GM18511 (cell line): ENCODE results near the gene KAT8.

Source experiments
- ATAC-seq: cut with Tn5 transposase; IDR thresholded peaks from one replicate; pipeline ENCODE4 v1.9.1; 2021; ENCODE audit warnings: mild to moderate bottlenecking, moderate library complexity; ENCODE audit not compliant: unreplicated experiment

Gene KAT8

DNA sequence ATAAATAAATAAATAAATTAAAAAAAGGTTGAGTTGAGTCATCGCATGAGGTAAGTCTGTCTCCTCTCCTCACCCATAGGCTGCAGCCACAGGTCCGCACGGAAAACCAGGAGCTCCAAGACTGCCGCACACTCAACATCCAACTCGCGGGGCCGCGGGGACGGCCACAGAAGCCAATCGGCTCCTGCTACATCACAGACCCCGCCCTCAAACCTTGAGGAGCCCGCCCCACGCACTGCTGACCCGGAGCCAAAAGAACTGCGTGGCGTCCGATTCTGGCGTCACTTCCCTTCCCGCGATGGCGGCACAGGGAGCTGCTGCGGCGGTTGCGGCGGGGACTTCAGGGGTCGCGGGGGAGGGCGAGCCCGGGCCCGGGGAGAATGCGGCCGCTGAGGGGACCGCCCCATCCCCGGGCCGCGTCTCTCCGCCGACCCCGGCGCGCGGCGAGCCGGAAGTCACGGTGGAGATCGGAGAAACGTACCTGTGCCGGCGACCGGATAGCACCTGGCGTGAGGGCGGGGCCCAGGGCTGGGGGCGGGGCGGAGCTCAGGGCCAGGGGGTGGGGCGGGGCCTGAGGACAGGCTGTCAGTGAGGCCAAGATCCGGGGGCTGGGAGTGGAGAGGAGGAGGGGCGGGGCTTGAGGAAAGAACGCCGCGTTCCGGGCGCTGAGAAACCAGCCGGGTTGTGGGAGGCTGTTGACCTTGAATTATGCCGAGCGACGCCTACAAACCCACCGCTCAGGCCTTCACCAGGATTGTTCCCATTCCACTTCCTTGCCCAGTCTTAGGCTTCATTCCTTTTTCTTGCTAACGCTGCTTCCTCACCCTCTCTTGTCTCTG is at the start of gene KAT8:
TSS of gene KAT8 (plus strand) at position 281 of the 839 bp plus-strand sequence. CDS start at position 299, 18 bp downstream.
- ATAC-seq: peak; percentile 92

DNA sequence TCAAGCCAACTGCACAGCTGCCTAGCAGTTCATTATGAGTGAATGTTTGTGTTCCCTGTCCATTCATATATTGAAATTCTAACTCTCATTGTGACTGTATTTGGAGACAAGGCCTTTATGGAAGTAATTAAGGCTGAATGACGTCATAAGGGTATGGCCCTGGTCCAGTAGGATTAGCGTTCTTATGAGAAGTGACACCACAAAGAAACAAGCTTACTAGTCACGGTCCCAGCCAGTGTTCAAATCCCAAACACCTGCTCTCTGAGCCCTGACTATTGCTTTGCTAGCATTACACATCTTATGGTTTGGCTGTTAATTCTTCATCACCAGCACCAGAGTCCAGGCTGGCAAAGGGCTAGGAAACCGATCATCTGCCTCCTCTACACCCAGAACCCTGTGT is 45.6 kb upstream of the KAT8 start:
- ATAC-seq: no peak

DNA sequence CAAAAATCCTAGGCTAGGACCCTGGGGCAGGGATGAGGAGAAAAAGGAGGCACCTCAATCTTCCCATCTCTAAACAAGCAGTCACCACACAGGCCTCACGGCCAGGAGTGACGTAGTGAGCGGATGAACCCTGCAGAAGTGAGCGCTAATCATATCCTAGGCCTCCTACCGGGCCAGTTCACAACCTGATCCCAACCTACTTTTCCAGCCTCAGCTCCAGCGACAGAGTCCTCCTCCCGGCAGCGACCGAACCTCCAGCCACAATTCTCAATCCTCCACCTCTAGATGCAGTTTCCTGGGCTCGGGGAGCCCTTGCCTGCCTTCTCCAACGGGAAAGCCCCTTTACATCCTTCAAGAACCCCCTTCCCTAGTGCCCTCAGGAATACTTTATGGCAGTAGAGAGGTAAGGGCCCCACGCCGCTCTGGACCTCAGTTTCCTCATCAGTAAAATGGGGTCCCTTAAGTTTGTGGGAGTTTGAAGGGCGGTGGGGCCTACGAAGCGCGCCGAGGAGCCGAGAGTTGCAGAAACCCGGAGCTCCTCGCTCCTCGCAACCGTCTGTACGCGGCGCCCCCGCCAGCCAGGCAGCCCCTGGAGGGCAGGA is 44.8 kb upstream of the KAT8 start:
- ATAC-seq: peak; percentile 8

DNA sequence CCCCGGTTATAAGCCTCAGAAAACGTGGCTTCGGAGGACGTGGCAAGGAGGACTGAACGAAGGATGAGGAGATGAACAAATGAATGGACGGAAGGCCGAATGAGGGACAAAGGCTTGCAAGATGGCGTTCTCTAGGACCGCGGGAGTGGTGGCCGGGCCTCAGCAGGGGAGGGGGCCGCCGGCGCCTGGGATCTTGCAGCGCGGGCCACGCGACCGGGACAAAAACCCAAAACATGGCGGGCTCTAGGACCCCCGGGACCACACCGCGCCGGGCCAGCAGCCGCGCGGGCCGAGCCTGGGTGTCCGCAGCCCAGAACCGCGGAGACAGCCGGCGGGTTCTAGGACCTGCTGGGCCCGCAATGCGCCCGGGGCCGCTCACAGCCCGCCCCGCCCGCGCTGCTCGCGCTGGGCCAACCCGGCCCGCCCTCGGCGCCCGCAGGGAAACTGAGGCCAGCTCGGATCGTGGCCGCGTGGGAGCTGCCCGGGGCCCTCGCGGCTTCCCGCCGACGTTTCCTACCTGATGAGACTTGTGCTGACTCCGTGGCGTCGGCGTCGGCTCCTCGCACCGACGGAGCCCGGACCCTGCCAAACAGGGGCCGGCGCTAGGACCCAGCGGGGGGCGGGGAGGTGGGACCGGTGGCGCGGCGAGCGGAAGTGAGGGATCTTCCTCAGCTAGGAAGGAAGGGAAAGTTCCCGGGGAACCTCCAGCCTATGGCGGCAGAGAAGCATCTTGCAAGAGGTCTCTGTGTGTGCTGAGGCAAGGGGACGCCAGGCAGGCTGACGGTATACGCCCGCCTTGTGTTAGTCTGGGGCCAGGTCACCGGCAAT is 44.1 kb upstream of the KAT8 start:
- ATAC-seq: peak; percentile 66

DNA sequence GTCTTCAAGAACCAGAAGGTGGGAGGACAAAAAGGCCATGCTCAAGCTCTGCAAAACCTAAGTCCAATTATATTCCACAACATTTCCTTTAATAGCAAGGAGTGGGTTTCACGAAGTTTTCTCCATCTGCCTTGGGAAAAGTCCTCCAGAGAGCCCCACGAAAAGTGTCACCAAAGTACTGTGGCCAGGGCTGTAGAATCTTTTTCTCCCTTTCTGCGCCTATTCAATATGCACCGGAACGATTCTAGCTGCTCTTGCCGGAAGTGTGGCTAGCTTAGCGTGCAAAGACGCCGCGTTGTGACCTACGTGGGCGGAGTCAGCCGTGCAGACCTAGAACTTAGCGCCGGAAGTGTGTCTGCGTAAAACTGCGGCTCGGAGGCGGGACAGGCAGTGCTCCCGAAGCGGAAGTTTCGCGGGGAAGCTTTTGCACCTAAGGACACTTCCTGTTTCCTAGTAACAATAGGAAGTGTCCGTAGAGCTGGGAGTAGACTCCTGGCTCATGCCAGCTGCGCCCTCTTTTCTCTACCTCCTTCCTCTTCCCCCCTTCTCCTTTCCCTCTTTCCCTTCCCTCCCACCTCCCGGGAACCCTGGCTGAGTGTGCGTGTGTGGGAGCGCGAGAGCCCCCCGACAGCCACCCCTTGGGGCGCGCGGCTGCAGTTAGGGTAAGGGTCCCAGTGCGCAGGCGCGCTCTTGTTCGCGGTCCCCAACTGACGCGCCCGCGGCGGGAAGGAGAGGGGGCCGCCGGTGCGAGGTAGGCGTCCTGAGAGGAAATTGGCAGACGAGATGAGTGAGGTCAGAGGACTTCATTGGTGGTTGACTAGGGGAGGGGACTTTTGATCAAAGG is 43.3 kb upstream of the KAT8 start, which contains the start of the genes ZNF646 and ZNF668:
TSS of gene ZNF646 (plus strand) at position 453 of the 844 bp plus-strand sequence. CDS start 1,903 bp downstream, outside the sequence.
TSS of gene ZNF668 (minus strand) at position 271 of the 844 bp plus-strand sequence. CDS start 9,781 bp downstream, outside the sequence.
- ATAC-seq: peak; percentile 79

DNA sequence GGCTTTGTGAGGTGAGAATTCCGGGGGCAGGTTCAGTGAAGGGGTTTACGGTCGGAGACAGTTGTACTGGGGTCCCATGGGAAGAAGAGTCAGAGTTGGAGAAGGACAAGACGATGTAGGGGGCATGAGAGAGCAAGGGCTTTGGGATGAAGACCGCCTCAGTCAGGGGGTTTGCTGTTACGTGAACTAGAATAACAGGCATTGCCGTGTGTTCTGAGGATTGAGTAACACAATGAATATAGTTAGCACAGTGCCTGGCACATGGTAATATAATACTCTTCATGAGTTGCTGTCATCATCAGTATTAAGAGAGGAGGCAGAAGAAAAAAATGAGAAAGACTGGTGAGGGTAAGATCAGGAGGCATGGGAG is 42.7 kb upstream of the KAT8 start:
- no peak for ATAC-seq

DNA sequence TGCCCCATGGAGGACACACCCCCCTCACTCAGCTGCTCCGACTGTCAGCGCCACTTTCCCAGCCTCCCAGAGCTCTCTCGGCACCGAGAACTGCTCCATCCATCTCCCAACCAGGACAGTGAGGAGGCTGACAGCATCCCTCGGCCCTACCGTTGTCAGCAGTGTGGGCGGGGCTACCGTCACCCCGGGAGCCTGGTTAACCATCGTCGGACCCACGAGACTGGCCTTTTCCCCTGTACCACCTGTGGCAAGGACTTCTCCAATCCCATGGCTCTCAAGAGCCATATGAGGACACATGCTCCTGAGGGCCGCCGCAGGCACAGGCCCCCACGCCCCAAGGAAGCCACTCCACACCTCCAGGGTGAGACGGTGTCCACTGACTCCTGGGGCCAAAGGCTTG is 41.1 kb upstream of the KAT8 start:
- no peak for ATAC-seq

DNA sequence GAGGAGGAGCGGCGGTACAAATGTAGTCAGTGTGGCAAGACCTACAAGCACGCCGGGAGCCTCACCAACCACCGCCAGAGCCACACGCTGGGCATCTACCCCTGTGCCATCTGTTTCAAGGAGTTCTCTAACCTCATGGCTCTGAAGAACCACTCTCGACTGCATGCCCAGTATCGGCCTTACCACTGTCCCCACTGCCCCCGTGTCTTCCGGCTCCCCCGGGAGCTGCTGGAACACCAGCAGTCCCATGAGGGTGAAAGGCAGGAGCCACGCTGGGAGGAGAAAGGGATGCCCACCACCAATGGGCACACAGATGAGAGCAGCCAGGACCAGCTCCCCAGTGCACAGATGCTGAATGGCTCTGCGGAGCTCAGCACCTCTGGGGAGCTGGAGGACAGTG is 40.4 kb upstream of the KAT8 start:
- no peak for ATAC-seq

DNA sequence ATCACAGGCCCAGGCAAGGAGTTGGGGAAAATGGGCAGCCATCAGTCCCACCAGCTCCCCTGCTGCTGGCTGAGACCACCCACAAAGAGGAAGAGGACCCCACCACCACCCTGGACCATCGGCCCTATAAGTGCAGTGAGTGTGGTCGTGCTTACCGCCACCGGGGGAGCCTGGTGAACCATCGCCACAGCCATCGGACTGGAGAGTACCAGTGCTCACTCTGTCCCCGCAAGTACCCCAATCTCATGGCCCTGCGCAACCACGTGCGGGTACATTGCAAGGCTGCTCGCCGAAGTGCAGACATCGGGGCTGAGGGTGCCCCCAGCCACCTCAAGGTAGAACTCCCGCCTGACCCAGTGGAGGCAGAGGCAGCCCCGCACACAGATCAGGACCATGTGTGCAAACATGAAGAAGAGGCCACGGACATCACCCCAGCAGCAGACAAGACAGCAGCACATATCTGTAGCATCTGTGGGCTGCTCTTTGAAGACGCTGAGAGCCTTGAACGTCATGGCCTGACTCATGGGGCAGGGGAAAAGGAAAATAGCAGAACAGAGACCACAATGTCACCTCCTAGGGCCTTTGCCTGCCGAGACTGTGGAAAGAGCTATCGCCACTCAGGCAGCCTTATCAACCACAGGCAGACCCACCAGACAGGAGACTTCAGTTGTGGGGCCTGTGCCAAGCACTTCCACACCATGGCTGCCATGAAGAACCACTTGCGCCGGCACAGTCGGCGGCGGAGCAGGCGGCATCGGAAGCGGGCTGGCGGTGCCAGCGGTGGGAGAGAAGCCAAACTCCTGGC is 39.7 kb upstream of the KAT8 start:
- no peak for ATAC-seq

DNA sequence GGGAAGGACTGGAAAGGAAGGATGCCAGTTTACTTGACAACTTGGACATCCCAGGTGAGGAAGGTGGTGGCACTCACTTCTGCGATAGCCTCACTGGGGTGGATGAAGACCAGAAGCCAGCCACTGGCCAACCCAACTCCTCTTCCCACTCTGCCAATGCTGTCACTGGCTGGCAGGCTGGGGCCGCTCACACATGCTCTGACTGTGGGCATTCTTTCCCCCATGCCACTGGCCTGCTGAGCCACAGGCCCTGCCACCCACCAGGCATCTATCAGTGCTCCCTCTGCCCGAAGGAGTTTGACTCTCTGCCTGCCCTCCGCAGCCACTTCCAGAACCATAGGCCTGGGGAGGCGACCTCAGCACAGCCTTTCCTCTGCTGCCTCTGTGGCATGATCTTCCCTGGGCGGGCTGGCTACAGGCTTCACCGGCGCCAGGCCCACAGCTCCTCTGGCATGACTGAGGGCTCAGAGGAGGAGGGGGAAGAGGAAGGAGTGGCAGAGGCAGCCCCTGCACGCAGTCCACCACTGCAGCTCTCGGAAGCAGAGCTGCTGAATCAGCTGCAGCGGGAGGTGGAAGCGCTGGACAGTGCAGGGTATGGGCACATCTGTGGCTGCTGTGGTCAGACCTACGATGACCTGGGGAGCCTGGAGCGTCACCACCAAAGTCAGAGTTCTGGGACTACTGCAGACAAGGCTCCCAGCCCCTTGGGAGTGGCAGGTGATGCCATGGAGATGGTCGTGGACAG is 38.7 kb upstream of the KAT8 start:
- ATAC-seq: no peak

DNA sequence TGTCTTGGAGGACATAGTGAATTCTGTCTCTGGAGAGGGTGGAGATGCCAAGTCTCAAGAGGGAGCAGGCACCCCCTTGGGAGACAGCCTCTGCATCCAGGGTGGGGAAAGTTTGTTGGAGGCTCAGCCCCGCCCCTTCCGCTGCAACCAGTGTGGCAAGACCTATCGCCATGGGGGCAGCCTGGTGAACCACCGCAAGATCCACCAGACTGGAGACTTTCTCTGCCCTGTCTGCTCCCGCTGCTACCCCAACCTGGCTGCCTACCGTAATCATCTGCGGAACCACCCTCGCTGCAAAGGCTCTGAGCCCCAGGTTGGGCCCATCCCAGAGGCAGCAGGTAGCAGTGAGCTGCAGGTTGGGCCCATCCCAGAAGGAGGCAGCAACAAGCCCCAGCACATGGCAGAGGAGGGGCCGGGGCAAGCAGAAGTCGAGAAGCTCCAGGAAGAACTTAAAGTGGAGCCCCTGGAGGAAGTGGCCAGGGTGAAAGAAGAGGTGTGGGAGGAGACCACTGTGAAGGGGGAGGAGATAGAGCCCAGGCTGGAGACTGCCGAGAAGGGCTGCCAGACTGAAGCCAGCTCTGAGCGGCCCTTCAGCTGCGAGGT is 38.0 kb upstream of the KAT8 start:
- no peak for ATAC-seq

DNA sequence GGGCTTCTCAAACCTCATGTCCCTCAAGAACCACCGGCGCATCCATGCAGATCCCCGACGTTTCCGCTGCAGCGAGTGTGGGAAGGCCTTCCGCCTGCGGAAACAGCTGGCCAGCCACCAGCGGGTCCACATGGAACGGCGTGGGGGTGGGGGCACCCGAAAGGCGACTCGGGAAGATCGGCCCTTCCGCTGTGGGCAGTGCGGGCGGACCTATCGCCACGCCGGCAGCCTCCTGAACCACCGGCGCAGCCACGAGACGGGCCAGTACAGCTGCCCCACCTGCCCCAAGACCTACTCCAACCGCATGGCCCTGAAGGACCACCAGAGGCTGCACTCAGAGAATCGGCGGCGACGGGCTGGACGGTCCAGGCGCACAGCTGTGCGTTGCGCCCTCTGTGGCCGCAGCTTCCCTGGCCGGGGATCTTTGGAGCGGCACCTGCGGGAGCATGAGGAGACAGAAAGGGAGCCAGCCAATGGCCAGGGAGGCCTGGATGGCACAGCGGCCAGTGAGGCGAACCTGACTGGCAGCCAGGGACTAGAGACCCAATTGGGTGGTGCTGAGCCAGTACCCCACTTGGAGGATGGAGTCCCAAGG is 37.3 kb upstream of the KAT8 start:
- no peak for ATAC-seq

DNA sequence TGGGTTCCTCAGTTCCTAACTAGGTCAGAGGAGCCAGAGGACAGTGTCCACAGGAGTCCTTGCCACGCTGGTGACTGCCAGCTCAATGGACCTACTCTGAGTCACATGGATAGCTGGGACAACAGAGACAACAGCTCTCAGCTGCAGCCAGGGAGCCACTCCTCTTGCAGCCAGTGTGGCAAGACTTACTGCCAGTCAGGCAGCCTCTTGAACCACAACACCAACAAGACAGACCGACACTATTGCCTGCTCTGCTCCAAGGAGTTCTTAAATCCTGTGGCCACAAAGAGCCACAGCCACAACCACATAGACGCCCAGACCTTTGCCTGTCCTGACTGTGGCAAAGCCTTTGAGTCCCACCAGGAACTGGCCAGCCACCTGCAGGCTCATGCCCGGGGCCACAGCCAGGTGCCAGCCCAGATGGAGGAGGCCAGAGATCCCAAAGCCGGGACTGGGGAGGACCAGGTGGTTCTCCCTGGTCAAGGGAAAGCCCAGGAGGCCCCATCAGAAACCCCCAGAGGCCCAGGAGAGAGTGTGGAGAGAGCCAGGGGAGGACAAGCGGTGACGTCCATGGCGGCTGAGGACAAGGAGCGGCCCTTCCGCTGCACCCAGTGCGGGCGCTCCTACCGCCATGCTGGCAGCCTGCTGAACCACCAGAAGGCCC is 36.6 kb upstream of the KAT8 start:
- no peak for ATAC-seq

DNA sequence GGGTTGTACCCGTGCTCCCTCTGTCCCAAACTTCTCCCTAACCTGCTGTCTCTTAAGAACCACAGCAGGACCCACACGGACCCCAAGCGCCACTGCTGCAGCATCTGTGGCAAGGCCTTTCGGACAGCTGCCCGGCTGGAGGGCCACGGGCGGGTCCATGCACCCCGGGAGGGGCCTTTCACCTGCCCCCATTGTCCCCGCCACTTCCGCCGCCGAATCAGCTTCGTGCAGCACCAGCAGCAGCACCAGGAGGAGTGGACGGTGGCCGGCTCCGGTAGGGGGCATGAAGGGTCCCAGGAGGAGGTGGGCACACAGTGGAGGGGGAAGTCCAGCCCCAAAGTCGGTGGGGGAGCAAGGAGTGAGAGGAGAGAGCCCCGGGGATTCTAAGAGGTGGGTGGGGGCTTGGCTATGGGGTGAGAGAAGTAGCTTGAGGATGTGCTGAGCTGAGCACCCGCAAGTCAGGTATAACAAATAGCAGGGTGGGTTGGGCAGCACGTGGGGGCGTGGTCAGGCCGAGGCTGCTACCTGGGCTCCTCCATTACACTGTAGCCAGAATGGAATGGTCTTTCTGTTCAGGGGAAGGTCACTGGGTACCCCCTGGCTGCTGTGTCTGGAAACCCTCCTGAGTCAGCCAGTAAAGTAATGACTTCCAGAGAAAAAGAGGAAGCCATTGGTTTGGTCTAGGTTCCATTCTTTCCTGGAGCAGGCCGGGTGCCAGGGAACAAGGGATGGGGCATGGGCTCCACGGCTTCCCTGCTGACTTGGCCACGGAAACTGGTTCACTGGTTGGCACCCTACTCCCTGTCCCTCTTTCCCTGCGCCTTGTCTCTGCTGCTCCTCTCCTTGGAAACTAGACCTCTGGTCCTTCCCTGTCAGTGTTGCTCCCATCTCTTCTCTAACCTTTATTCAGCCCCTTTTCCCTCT is 35.8 kb upstream of the KAT8 start:
- no peak for ATAC-seq

DNA sequence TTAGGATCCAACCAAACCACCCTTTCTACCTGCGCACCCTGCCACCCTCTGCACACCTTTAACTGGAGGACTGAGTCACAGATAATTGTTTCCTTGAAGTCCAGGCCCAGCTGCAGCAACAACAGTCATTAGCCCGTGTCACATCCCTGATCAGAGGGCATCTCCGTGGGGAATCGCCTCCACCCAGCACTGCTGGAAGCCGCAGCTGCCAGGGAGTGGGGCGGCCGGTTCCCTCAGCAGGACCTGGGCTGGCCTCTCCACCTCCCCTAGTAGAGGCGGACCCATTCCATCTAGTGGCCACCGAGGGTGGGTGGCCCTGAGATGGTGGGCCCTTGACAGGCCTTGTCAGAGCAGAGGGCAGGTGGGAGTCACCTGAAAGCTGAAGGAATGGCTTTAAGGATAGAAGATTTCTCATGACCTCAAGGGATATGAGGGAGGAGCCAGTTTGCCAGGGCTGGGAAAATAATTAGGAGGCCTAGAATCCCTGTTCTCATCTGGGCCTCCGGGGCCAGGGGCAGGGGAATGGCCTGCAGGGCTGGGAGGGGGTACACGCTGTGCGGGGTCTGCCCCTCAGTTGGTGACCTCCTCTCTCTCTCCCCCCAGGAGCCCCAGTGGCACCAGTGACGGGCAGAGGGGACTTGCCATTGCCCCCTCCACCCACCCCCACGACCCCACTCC is 35.0 kb upstream of the KAT8 start:
- ATAC-seq: no peak

DNA sequence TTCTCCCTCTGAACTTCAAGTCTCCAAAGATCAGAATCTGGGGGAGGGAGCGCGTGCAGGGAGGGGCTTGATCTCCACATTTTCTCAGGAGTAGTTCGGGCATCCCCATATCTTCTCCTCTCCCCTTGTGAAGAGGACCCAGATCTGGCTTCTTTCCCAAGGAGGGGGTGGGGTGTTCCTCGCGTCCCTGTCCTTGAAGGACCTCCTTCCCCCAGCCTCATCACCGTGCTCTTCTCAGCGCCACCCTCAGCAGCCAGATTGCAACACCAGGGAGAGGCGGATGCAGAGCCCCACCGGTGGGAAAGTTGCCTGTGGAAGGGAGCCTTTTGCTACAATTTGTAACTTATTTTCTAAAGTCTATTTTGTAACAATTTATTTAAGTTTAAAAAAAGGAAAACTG is 34.4 kb upstream of the KAT8 start:
- no peak for ATAC-seq
